ENCODE measurements around the gene PCSK5. TPM values are rescaled to one million over a fixed set of nuclear protein-coding genes. Genes with fewer than 3 reads are reported as not detected.

Gene PCSK5
- total and polyA plus RNA-seq, 2 of the 8 experiments (the other 6 are each of a cell fraction or from before 2014, with no cell fraction given): 5.5 to 10.7 TPM

GRCh38 chr9:76114144-76114543 is 223.7 kb downstream of the PCSK5 start:
- no peaks in the 10 kb centered on the region for H3K79me2 ChIP-seq (ENCODE audit: control insufficient read depth in 1 of 2, insufficient read depth in 2 of 2, low read length in 2 of 2)
- ChIA-PET CTCF (ENCODE audit: partially characterized antibody) (no interaction called here), POLR2A (ENCODE audit: partially characterized antibody) (interaction anchor here (0.6 kb wide), 1 partner anchor 22 kb away, joined by 4 read pairs; no protein-coding TSS in a partner anchor)
- H3K56ac ChIP-seq (replicated peaks; ENCODE audit: insufficient read length, low read depth, low read length): no peak overlapping the region
- H3K79me1 ChIP-seq (ENCODE audit: low read depth, low read length): no peaks in the 10 kb centered on the region
- H2BK5ac ChIP-seq (ENCODE audit: low read depth, low read length): no peak overlapping the region
- H3K18ac ChIP-seq (ENCODE audit: extremely low read depth, low read length): no peak overlapping the region
- no peaks in the 10 kb centered on the region for H3K23me2 ChIP-seq (ENCODE audit: low read depth, low read length)
- H2AFZ ChIP-seq (ENCODE audit: low read length): no peak overlapping the region
- no peaks in the 10 kb centered on the region for H3K9me3 ChIP-seq (ENCODE audit: insufficient read depth in 2 of 2, low read depth in 1 of 2, low read length in 1 of 2)
- DNase-seq (ENCODE audit: low read depth in 1 of 2, low spot score in 2 of 2): no peak
- no peak overlapping the region for H3K9ac ChIP-seq (replicated peaks in 1 of 4; ENCODE audit: extremely low read depth in 1 of 4, low read depth in 3 of 4, low read length in 3 of 4)
- WGBS, 2 experiments (ENCODE audit: extremely low coverage in 1 of 2, insufficient coverage in 1 of 2, insufficient read length in 1 of 2, insufficient replicate concordance in 2 of 2, low coverage in 1 of 2, low lambda C conversion rate in 2 of 2, missing lambda C conversion rate in 1 of 2): 91% methylated on average over 3 of the region's 3 CpGs; no CpG with 5 or more reads in 1 of the 2 experiments
- no peak overlapping the region for H3K27ac ChIP-seq (ENCODE audit: low read depth, low read length)
- no peak overlapping the region for H2BK20ac ChIP-seq (ENCODE audit: low read length)
- no peak overlapping the region for H4K5ac ChIP-seq (ENCODE audit: insufficient read length, low read depth, low read length)
- H3K4me3 ChIP-seq (ENCODE audit: extremely low read depth in 1 of 4, insufficient read depth in 2 of 4, low read depth in 3 of 4, low read length in 4 of 4): no peak overlapping the region
- H2BK12ac ChIP-seq (ENCODE audit: low read depth, low read length): no peak overlapping the region
- no peak overlapping the region for H3K14ac ChIP-seq (ENCODE audit: insufficient read length)
- H2BK120ac ChIP-seq (replicated peaks; ENCODE audit: low read depth, low read length): no peak overlapping the region
- no peak overlapping the region for H3K23ac ChIP-seq (ENCODE audit: insufficient read length)
- H4K20me1 ChIP-seq (replicated peaks in 1 of 2; ENCODE audit: control insufficient read depth in 1 of 2, insufficient read depth in 2 of 2, low read length in 2 of 2): no peaks in the 10 kb centered on the region
- H2BK15ac ChIP-seq (ENCODE audit: low read length): no peak overlapping the region
- H3K27me3 ChIP-seq (replicated peaks in 1 of 4; ENCODE audit: control insufficient read depth in 3 of 4, extremely low read depth in 1 of 4, insufficient read depth in 3 of 4, low read length in 3 of 4): no peaks in the 10 kb centered on the region
- H3K4ac ChIP-seq (replicated peaks; ENCODE audit: insufficient read length, low read depth, low read length): no peak overlapping the region
- no peak for FAIRE-seq
- H2AK5ac ChIP-seq (ENCODE audit: low read depth, low read length): no peak overlapping the region
- H3K4me2 ChIP-seq (ENCODE audit: insufficient read depth in 1 of 2, low read depth in 2 of 2, low read length in 2 of 2): no peak overlapping the region
- TF ChIP-seq POLR2A (IDR thresholded peaks at IDR 0.05; ENCODE audit: control extremely low read depth in 1 of 2, low read depth in 2 of 2, low read length in 2 of 2): no peak
- TF ChIP-seq GABPA (IDR thresholded peaks at IDR 0.05; ENCODE audit: borderline replicate concordance, insufficient read depth, low read length): no peak
- TF ChIP-seq KDM5A (IDR thresholded peaks at IDR 0.05; ENCODE audit: low read length): no peak
- TF ChIP-seq RBBP5 (IDR thresholded peaks at IDR 0.05; ENCODE audit: borderline replicate concordance, low read depth, low read length): no peak
- TF ChIP-seq TEAD4 (IDR thresholded peaks at IDR 0.05; ENCODE audit: low read depth, low read length): no peak
- TF ChIP-seq SP1 (IDR thresholded peaks at IDR 0.05; ENCODE audit: low read depth, low read length): no peak
- no peak for TF ChIP-seq SP2 (IDR thresholded peaks at IDR 0.05; ENCODE audit: low read length)
- no peak for TF ChIP-seq RXRA (IDR thresholded peaks at IDR 0.05; ENCODE audit: insufficient read depth, low read depth, low read length)
- TF ChIP-seq E2F6 (IDR thresholded peaks at IDR 0.05): no peak
- TF ChIP-seq POU5F1 (IDR thresholded peaks at IDR 0.05; ENCODE audit: low read depth, low read length): no peak
- TF ChIP-seq MAFK (IDR thresholded peaks at IDR 0.05; ENCODE audit: low read depth, low read length): no peak
- TF ChIP-seq TCF12 (IDR thresholded peaks at IDR 0.05; ENCODE audit: low read depth, low read length): no peak
- no peak for TF ChIP-seq CHD1 (IDR thresholded peaks at IDR 0.05; ENCODE audit: low read depth, low read length)
- no peaks in the 10 kb centered on the region for H3K4me1 ChIP-seq (replicated peaks in 1 of 4; ENCODE audit: control insufficient read depth in 3 of 4, insufficient read depth in 4 of 4, low read length in 3 of 4)
- H4K8ac ChIP-seq (ENCODE audit: extremely low read depth, insufficient read depth, low read length): no peak overlapping the region
- H4K91ac ChIP-seq (replicated peaks; ENCODE audit: insufficient read length, low read length): no peak overlapping the region
- no peaks in the 10 kb centered on the region for H3K36me3 ChIP-seq (ENCODE audit: control insufficient read depth in 2 of 4, insufficient read depth in 4 of 4, low read length in 3 of 4)
